HG03025 (cell line): ENCODE data around the gene ALDH1A3.
A peak's percentile ranks its signal among the peaks of the same experiment; 100 is the strongest.

Experiments used
- ATAC-seq: cut with Tn5 transposase; IDR thresholded peaks from one replicate; pipeline ENCODE4 v1.9.1; 2021; ENCODE audit warnings: mild to moderate bottlenecking, moderate library complexity; ENCODE audit not compliant: unreplicated experiment, low FRiP score

Gene ALDH1A3

DNA sequence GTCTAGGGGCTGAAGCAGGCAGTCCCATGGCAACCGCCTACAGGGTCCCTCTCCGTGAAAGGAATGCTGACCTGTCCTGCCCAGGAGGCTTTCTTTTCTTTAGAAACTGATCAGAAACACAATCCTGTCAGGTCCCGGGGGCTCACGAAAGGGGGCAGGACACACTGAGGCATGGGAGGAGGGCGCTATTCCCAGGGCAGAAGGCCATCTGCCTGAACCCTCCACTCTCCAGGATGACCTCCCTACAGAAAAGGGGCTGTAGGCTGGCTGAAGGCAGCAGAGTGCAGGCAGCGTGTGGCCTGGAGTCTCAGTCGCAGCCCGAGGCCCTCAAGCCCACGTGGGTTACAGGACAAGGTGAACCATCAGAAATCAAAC is 21.2 kb downstream of the ALDH1A3 start:
- ATAC-seq: no peak

DNA sequence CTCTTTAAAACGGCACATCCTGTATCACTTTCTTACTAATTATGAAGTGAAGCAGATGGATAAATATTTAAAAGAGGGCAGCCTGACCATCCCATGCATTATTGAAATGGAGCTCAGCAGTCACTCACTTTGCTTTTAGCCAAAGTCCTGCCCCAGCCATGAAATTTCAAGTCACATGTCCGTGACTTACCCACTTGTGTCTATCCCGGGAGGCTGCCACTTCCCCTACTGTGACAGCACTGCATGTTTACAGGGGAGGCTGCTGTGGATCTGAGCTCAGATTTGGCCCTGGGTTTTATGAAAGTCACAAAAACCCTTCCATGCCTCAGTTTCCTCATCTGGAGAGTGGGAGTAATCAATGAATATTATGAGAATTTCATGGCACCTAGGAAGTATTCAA is 21.7 kb downstream of the ALDH1A3 start:
- ATAC-seq: no peak

DNA sequence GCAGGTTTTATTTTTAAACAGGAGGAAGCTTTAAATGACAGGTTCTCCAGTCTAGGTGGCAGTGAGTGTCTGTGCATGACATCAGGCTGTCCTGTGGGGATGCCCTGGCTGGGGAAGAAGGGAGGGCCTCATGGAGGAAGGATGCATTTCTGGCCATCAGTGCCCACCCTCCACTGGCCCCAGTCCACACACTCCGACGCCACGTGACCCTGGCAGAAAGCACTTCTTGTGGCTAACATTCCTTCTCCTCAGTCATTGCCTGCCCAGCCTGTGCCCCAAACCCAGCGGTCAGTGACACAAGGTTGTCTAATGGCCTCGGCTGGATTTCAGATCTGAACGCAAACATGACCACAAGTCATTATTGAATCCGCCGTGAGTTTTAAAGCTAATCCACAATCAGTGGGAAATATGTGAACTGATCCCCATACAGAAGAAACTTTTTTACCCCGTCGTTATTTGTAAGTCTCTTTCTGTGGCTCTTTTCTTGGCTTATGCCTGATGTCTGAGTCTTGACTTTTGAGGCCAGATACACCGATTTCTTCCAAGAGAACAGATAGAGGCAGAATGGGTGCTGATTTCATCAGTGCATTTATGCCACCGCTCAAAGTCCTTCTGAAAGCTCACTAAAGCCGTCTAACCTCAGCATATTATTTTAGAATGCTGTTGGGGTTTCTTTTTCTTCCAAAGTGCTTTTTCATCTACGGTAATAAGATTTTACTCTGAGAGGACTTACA is 22.2 kb downstream of the ALDH1A3 start:
- ATAC-seq: no peak

DNA sequence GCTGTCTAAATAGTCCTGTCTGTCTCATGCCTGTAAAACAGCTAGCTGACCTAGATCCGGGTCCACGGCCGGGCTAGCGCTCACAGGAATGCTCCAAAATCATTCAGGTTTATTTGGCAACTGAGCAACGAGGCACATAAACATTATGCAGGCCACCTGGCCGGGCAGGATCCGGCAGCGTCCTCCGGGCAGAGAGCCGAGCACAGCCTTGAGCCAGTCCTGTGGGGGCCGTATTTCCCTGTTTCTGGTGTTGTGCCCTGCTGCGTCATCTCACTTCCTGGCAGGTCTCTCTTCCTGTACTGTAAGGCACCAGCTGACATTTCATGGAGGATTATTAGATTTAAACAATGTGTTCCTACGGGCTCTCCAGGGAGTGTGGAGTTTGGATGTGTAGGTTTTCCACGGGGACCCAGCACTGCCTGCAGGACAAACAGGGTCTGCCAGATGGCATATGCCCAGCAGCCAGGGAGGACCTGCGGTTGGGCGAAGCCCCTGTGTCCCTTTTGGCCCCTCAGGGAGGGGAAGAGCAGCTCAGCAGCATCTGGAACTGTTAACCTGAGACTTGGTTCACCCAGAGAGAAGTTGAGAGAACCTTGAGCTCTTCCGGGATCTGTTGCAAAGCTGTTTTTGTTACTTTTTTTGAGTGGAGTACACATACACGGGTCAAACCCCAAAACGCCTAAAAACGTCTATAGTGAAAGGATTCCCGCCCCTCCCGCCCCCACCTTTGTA is 23.0 kb downstream of the ALDH1A3 start:
- no peak for ATAC-seq

DNA sequence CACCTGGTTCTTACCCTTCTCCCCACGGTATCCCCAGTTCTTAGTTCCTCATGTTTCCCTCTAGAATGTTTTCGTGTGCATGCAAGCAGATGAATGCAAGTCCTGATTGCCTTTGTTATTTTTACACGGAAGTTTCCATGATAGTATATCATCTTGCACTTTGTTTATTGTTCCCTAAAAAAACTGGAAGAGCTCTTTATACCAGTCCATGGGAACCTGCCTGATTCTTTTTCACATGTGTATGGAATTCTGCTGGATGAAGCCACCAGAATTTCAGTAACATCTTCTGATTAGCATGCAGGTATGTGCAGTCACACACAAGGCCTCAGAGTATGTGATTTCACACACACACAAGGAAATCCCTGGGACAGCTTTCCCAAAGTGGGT is 23.5 kb downstream of the ALDH1A3 start:
- ATAC-seq: no peak

DNA sequence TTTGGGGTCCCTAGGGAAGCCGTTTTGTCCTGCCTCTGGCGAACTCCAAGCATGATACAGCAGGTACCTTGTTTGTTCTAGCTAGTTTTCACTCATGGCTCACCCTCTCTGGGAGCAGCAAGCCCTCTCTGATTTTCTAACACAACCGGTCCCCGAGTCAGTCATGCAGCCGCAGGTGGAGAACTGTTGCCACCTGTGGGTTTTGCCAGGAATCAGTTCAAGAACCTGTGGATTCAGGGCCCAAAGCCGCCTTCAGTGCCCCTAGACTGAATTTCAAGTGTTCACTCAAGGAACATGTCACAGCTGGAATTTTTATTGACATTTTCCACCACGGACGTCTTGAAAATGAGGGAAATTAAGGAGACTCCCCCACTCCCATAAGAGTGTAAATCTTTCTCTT is 26.2 kb downstream of the ALDH1A3 start:
- no peak for ATAC-seq

DNA sequence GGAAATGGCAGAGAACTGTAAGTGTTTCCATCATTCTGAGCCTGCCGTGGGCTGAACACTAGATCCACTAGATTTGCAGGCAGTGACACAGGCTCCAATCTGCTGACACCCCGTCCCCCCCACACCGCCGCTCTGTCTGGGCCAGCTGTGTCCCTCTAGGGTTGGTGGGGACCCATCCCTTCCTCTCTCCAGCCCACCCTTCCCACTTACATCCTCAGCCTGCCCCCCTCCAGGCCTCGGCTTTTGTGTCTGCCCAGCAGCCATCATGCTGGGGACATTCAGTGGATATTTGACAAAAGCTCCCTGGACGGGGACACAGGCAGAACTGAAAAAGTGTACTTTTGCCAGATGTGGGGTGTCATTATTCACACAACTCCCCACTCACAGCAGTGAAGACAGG is 28.8 kb downstream of the ALDH1A3 start:
- ATAC-seq: no peak

DNA sequence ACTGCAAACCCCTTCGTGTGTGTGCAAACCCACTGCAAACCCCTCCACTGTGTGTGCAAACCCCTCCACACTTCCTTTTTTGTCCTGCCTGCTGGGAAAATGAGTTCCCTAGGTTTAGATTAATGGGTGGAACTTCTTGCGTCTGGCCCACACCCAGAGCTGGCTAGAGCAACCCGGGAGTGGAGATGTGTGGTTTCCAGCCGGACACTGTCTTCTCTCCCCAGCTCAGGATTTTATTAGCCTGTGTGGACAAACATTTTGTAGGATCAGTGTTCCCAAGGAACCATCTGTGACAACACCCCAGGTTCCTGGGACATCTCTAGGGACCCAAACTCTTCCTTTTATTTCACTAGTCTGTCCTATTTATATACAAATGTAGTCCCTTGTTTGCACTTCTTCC is 29.9 kb downstream of the ALDH1A3 start:
- no peak for ATAC-seq

DNA sequence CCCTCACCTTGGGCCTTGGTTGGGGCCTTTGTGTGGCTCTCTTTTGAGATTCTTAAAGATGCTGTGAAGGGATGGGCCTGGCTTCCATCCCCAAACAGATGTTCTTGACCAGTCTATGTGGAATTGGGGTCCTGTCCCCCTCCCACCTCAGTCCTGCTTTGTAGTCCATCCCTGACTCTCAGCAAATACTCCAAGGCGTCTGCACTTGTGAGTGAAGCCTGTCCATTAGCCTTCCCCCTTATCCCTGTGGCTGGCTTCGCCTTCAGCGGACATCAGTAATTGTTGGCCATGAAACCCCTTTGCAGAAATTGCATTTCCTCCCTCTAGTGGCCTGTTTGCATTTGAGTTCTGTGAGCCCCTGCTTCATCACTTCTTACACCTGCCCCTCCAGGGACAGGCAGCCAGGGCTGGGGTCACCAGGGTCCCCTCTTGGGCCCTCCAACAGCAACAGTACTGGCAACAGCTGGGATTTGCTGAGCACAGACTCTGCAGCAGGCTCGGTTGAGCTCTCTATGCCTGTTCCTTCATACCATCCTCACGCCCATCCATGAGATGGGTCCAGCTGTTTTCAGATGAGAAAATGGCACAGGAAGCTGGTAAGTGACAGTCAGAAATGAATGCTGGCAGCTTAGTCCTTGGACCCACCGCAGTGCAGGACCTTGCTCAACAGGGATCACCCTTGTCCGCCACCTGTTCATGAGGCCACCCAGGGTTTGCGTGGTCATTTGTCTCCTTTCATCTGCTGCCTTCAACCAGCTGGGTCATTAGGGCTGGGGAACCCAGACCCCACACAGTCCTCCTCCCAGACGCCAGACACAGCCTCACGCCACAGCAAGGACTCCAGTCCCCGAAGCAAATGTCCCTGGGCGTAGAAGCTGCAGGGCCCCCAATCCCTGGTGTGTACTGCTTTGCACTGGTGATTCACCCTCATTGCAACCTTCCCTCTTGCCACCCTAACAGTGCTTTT is 30.6 kb downstream of the ALDH1A3 start:
- no peak for ATAC-seq

DNA sequence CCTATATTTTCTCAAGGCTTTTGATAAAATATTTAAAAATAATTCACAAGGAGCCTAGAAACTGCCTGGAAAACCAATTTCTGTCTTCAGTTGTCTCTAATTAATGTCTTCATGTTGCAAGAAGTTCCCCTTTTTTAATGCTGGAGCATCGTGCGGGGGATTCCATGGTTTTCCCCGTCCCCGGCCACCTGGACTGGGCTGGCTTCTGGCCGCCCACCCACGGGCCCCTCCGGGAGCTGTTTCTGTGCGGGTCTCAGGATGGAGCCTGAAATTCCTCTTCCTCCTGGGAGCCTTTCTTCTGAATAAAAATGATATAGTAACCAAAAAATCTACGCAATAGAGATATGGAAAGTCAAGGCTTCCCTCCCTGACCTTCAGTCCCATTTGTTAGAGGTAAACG is 31.5 kb downstream of the ALDH1A3 start:
- ATAC-seq: no peak

DNA sequence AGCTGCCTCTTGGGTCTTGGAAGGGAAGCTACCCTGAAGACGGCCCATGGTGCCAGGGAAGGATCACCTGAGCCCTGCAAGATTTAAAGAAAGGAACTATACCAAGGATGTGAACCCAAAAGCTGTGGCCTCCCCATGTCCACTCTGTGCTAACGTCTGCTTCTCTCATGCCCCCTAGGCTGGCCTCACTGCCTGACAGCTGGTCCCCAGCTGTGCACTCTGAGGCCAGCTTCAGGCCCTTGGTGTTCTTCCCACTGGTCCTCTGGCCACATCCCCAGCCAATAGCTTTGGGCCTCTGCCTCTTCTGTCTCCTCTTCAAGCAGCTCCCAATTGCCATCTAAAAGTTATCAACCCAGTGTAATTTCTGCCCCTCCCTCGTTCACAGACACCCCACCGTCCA is 34.3 kb downstream of the ALDH1A3 start:
- no peak for ATAC-seq

DNA sequence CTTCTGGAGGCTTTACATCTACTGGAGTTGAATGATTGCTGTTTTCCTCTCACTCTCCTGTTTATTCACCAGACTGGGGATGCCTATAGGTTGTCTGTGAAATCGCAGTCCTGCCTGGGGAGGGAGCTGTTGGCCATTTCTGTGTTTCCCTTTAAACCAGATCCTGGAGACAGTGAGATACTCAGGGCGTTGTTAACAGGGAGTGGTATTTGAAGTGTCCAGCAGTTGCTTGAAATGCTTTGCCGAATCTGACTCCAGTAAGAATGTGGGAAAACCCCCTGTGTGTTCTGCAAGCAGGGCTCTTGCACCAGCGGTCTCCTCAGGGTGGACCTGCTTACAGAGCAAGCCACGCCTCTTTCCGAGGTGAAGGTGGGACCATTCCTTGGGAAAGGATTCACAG is 35.2 kb downstream of the ALDH1A3 start:
- no peak for ATAC-seq

DNA sequence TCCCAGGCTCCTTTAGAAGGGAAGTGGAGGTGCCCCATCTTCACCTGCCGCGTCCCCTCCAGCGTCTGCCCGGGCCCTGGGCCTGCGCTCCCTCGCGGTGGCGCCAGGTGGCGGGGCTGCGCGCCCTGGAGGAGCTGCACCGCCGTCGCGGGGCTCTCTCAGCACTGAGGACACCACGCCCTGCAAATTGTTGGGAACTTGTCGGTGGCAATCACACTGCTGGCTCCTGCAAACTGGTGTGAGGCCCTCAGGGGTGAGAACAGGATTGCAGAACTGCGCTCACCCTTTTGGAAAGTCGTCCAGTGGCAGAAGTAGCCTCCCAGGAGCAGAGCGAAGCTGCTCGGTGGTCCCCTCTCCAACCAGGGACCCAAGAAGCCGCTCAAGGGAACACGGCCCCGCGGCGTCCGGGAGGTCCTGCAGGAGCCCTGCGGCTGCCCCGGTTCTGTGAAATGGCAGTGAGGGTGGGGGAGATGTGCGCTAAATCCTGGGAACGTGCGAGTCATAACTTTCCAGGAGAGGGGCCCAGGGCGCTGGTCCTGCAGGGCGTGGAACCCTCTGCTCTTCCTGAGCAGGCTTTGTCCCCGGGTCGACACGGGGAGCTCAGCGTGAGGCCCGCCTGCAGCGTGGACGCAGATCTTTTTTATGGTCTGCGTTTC is 38.5 kb downstream of the ALDH1A3 start:
- ATAC-seq: peak; percentile 42

DNA sequence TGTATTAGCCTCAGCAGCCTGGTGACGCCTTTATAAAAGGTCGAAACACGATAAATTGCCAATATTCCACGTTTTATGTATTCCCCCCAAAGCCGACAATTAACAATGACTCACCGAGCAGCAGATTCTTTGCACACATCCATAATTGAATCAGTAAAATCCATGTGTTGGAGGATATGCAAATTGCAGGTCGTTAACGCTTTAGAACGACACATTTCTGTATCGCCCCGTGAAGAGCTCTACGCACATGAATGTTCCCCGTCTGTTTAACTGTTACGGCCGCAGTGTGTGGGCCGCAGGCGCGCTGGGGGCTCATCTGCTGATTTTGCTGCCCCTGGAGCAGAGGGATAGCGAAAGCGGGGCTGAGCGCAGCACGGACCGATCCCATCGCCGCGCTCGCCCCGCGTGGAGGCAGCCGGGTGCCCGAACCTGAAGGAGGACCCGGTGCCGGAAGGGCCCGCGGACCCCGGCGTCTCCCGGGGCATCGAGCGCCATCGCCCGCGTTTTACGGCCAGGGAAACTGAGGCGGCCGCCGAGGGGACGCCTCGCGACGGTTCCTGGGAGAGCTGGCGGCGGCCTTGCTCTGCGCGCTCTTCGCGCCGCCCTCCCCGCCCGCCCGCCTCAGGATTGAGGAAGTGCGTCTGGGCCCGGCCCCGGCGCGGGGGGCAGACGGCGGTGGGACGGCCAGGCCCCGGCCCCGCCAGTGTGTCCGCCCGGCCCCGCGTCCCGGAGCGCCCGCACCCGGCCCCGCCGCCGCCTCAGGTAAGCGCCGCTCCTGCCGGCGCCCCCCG is 39.3 kb downstream of the ALDH1A3 start, which contains the start of gene LRRK1:
LRRK1 (plus strand) TSS at position 668 of the 791 bp plus-strand sequence. CDS start 5,276 bp downstream, outside the sequence.
- ATAC-seq: no peak

DNA sequence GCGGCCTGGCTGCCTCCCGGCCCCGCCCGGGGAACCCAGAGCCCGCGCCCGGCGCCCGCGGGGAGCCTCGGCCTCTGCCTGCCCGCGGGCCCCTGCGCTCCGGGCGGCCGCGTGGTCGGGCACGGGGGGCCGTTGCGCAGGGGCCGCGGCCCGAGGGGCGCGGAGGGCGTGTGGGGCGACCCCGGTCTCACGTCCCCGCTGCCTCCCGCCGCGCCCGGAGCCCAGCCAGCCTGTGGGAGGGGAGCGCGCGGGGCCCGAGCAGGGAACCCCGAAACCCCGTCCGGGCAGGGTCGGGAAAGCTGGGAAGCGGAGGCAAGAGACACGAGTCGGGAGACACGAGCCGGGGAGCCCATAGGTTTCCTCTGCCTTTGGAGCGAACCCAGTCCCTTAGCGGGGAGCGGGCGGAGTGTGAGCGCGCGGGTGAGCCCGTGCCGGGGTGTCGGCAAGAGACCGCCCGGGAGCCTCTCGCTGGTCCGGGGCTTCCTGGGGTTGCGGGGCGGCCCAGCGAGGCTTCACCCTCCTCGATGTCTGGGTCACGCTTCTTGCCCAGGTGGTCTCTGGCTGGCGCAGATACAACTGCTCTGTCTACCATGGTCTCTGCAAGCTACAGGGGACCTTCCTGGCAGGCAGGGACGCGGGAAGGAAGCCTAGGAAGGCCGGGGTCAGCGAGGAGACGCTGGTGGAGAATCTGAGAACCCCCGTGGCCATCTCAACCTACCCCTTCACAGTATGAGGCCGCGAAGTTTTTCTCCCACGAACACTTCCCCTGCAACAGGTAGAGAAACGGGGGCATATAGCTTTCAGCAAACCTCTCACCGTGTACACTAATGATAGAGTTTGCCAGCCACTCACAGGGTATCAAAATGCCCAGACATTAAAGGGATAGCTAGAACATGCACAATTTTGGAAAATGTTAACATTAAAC is 40.1 kb downstream of the ALDH1A3 start:
- ATAC-seq: no peak

DNA sequence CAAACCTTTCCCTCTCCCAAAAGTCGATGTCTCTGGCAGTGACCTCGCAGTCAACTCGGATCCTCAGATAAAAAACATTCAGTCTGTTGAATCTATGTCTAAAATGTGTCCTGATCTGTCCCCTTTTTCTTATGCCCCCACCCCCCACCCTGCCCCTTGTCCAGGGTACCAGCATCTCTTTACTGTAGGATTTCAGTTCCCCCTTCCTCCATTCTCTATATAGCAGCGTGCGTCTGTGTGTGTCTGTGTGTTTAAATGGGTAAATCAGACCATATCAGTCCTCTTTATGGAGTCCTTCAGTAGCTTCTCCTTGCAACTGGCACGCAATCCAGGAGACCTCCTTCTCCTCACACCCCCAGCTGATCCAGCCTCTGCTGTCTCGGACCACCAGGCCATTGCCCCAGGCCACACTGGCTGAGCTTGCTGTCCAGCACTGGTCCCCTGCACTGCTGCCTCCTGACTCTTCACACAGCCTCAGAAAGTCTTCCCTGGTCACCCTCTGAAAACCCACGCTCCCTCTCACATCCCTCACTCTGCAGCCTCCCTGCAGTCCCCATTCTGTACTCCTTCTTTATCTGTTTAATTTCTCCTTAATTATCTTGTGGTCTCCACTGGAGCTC is 41.0 kb downstream of the ALDH1A3 start:
- ATAC-seq: no peak

DNA sequence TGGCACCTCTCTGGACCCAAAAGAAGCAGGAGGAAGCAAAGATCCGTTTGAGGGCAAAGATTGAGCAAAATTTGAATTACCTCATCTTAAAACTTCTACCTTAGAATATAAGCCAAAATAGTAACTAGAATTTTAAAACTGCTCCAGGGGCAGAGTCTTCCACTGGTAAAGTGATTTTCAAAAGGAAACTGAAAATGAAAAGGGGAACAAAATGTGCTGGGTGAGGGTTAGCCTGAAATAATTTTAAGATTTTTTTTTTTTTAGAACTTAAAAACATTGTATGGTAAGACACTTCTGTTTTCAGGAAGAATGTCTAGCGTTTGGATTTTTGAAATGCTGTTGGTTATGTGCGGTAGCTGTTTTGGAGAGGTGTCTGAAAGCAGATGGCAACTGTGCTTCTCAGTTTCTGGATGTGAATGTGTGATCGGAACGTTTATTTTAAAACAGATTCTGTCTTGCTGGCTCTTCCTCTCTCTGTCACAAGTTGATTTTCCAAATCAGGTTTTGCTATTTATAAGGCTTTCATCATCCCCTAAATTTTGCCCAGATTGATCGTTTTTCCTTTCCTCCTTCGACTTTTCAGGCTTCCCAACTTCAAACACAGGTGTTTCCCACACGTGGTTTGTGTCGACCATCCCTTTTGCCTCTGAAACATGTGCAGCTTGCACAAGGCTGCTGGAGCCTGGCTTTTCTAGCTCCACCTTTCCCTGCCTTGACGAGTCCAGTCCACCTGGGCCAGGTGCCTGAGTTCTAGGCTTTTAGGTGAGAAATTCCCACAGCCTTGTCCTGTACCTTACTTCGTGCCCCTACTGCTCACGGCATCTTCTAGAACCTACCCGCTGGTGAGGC is 42.8 kb downstream of the ALDH1A3 start:
- no peak for ATAC-seq
